C4-2B (cell line): ENCODE results near the gene FHIT.

Source experiments
- ZFX ChIP-seq: fragments of 450-650 bp; IDR thresholded peaks from 2 replicates; pipeline ENCODE4 v1.6.1; 2017
- TF ChIP-seq, protein P1 (sequence below): fragments of 450-650 bp; conservative IDR thresholded peaks from 2 replicates; pipeline ENCODE4 v1.5.1; 2017; ENCODE audit warnings: mild to moderate bottlenecking

DNA sequence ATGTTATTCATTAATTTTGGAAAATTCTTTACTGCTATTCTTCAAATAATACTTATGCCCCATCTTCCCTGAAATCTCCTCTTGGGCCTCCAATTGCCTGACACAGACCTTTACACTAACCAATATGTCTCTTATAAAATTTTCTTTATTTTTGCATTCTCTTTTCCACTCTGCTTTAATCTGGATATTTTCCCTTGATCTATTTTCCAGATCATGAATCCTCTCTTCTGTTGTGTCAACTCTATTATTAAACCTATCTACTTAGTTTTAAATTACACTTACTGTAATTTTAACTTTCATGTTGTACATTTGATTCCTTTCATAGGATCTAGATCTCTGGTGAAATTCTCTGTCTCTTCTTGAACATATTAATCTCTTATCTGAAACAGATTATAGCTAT, 278.7 kb downstream of the FHIT start:
- TF ChIP-seq, protein P1, sequence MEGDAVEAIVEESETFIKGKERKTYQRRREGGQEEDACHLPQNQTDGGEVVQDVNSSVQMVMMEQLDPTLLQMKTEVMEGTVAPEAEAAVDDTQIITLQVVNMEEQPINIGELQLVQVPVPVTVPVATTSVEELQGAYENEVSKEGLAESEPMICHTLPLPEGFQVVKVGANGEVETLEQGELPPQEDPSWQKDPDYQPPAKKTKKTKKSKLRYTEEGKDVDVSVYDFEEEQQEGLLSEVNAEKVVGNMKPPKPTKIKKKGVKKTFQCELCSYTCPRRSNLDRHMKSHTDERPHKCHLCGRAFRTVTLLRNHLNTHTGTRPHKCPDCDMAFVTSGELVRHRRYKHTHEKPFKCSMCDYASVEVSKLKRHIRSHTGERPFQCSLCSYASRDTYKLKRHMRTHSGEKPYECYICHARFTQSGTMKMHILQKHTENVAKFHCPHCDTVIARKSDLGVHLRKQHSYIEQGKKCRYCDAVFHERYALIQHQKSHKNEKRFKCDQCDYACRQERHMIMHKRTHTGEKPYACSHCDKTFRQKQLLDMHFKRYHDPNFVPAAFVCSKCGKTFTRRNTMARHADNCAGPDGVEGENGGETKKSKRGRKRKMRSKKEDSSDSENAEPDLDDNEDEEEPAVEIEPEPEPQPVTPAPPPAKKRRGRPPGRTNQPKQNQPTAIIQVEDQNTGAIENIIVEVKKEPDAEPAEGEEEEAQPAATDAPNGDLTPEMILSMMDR = no peak
- no peak for TF ChIP-seq ZFX
